ENCODE measurements around the gene CDSN.

CDSN gene

GRCh38 chr6:31162463-31163165 is 42.4 kb upstream of the CDSN start:
- Histone ChIP-seq H3K27ac (no peak overlapping the region), H3K9me3 (replicated peaks in 1 of 11) (no peaks in the 10 kb centered on the region), H3K36me3 (peaks cover 0 to 43% (median 30%) of the 10 kb centered on the region in 11 experiments; a peak in 19 of 22 replicates), H3K4me1 (peaks cover 15 to 34% (median 25%) of the 10 kb centered on the region in 10 experiments), H4K20me1 (peaks cover 0 to 14% (median 0%) of the 10 kb centered on the region in 11 experiments; a peak in 3 of 22 replicates), H3K9ac (no peak overlapping the region), H3K4me3 (no peak overlapping the region), H3K27me3 (no peaks in the 10 kb centered on the region), H3K4me2 (no peak overlapping the region)
- no peak for TF ChIP-seq Cebpa-rat (IDR thresholded peaks at IDR 0.05)

GRCh38 chr6:31161216-31162126 is 41.2 kb upstream of the CDSN start:
- no peak overlapping the region; a peak in 1 of 22 replicates for H3K9ac ChIP-seq
- no peaks in the 10 kb centered on the region for H3K27me3 ChIP-seq
- no peak for TF ChIP-seq Cebpa-rat (IDR thresholded peaks at IDR 0.05)
- peaks cover 0 to 44% (median 30%) of the 10 kb centered on the region in 11 experiments; a peak in 19 of 22 replicates for H3K36me3 ChIP-seq
- H4K20me1 ChIP-seq = peaks cover 0 to 14% (median 0%) of the 10 kb centered on the region in 11 experiments; a peak in 3 of 22 replicates
- peaks cover 23 to 45% (median 35%) of the 10 kb centered on the region in 10 experiments for H3K4me1 ChIP-seq
- no peaks in the 10 kb centered on the region for H3K9me3 ChIP-seq (replicated peaks in 1 of 11)
- H3K4me3 ChIP-seq = no peak overlapping the region
- H3K4me2 ChIP-seq = peak overlapping the region in 6 of 11 experiments; percentile 95 to 99 (median 98); a peak in 11 of 22 replicates
- no peak overlapping the region for H3K27ac ChIP-seq

- peaks cover 16 to 65% (median 45%) of the 10 kb centered on the region in 11 experiments; a peak in 21 of 22 replicates for H3K36me3 ChIP-seq
- H3K4me3 ChIP-seq = peak overlapping the region; percentile 70 to 92 (median 86)
- peaks cover 23 to 46% (median 36%) of the 10 kb centered on the region in 10 experiments for H3K4me1 ChIP-seq
- no peaks in the 10 kb centered on the region for H3K9me3 ChIP-seq (replicated peaks in 1 of 11)
- peaks cover 0 to 14% (median 0%) of the 10 kb centered on the region in 11 experiments; a peak in 3 of 22 replicates for H4K20me1 ChIP-seq
- H3K27me3 ChIP-seq = no peaks in the 10 kb centered on the region
- peak overlapping the region in 9 of 11 experiments; percentile 49 to 78 (median 68); a peak in 17 of 22 replicates for H3K27ac ChIP-seq
- TF ChIP-seq Cebpa-rat (IDR thresholded peaks at IDR 0.05) = no peak
- H3K9ac ChIP-seq = peak overlapping the region; percentile 58 to 87 (median 81)
- H3K4me2 ChIP-seq = peak overlapping the region; percentile 91 to 99 (median 95)
These were observed 38.9 kb upstream of the CDSN start for GRCh38 chr6:31158863-31159855.

- Histone ChIP-seq H3K9ac (peak within 1 kb of the TSS; percentile 77 to 87 (median 83)), H3K4me2 (peak within 1 kb of the TSS; percentile 92 to 99 (median 95)), H3K27ac (peak within 1 kb of the TSS; percentile 38 to 82 (median 71); a peak in 19 of 22 replicates), H4K20me1 (peaks cover 0 to 14% (median 0%) of the 10 kb centered on the region in 11 experiments; a peak in 3 of 22 replicates), H3K9me3 (replicated peaks in 1 of 11) (no peaks in the 10 kb centered on the region), H3K4me1 (peaks cover 23 to 46% (median 36%) of the 10 kb centered on the region in 10 experiments), H3K4me3 (peak within 1 kb of the TSS; percentile 70 to 92 (median 86)), H3K27me3 (no peaks in the 10 kb centered on the region), H3K36me3 (peaks cover 18 to 61% (median 44%) of the 10 kb centered on the region in 11 experiments; a peak in 21 of 22 replicates)
- TF ChIP-seq Cebpa-rat (IDR thresholded peaks at IDR 0.05) = no peak
These were observed 38.1 kb upstream of the CDSN start, which contains the start of gene TCF19 for GRCh38 chr6:31158140-31158862. TCF19 (plus strand) TSS chr6:31158589; CDS start chr6:31159470, 881 bp downstream.

GRCh38 chr6:31157513-31158139 is 37.4 kb upstream of the CDSN start, which contains the start of gene CCHCR1:
CCHCR1 (minus strand) TSS chr6:31157802; CDS start chr6:31157600, 202 bp downstream.
- H3K4me3 ChIP-seq = peak within 1 kb of the TSS; percentile 70 to 92 (median 86)
- H3K36me3 ChIP-seq = peaks cover 18 to 59% (median 37%) of the 10 kb centered on the region in 11 experiments; a peak in 21 of 22 replicates
- no peak for TF ChIP-seq Cebpa-rat (IDR thresholded peaks at IDR 0.05)
- no peaks in the 10 kb centered on the region for H3K9me3 ChIP-seq (replicated peaks in 1 of 11)
- H3K4me1 ChIP-seq = peaks cover 23 to 45% (median 36%) of the 10 kb centered on the region in 10 experiments
- H3K27me3 ChIP-seq = no peaks in the 10 kb centered on the region
- peak within 1 kb of the TSS; percentile 38 to 82 (median 71); a peak in 19 of 22 replicates for H3K27ac ChIP-seq
- peak within 1 kb of the TSS; percentile 77 to 87 (median 83) for H3K9ac ChIP-seq
- H4K20me1 ChIP-seq = peaks cover 0 to 13% (median 0%) of the 10 kb centered on the region in 11 experiments; a peak in 3 of 22 replicates
- H3K4me2 ChIP-seq = peak within 1 kb of the TSS; percentile 92 to 99 (median 95)

GRCh38 chr6:31156641-31157040 is 36.4 kb upstream of the CDSN start:
- H3K9ac ChIP-seq = peak overlapping the region in 1 of 11 experiments; percentile 85; a peak in 4 of 22 replicates
- no peaks in the 10 kb centered on the region for H3K27me3 ChIP-seq
- TF ChIP-seq Cebpa-rat (IDR thresholded peaks at IDR 0.05) = no peak
- H3K4me1 ChIP-seq = peaks cover 23 to 49% (median 36%) of the 10 kb centered on the region in 10 experiments
- no peaks in the 10 kb centered on the region for H3K9me3 ChIP-seq (replicated peaks in 1 of 11)
- H3K27ac ChIP-seq = no peak overlapping the region
- H3K4me2 ChIP-seq = peak overlapping the region; percentile 75 to 97 (median 87); a peak in 19 of 22 replicates
- no peak overlapping the region; a peak in 1 of 20 replicates for H3K4me3 ChIP-seq
- H3K36me3 ChIP-seq = peaks cover 18 to 50% (median 28%) of the 10 kb centered on the region in 11 experiments; a peak in 21 of 22 replicates
- H4K20me1 ChIP-seq = peaks cover 0 to 5% (median 0%) of the 10 kb centered on the region in 11 experiments; a peak in 1 of 22 replicates

GRCh38 chr6:31154436-31154835 is 34.2 kb upstream of the CDSN start:
- H3K4me2 ChIP-seq = no peak overlapping the region
- no peak for TF ChIP-seq Cebpa-rat (IDR thresholded peaks at IDR 0.05)

More at GRCh38 chr6:31154436-31154835, 34.2 kb upstream of the CDSN start:
- Histone ChIP-seq H4K20me1 (peaks cover 0 to 1% (median 0%) of the 10 kb centered on the region in 11 experiments; a peak in 2 of 22 replicates), H3K27ac (no peak overlapping the region), H3K4me1 (peaks cover 14 to 30% (median 17%) of the 10 kb centered on the region in 10 experiments), H3K9ac (0 out of 22 replicates have a peak overlapping the region, but pooled peaks of 1 of the 11 experiments have one; percentile 31), H3K4me3 (no peak overlapping the region), H3K9me3 (replicated peaks in 1 of 11) (no peaks in the 10 kb centered on the region), H3K36me3 (peaks cover 28 to 60% (median 43%) of the 10 kb centered on the region in 11 experiments; a peak in 21 of 22 replicates), H3K27me3 (no peaks in the 10 kb centered on the region)
